GM21390 (cell line): Measurements from ENCODE around the gene CLDN6.

Source experiments
- ATAC-seq: cut with Tn5 transposase; IDR thresholded peaks from one replicate; pipeline ENCODE4 v1.9.1; 2021; ENCODE audit not compliant: unreplicated experiment

CLDN6 gene

DNA sequence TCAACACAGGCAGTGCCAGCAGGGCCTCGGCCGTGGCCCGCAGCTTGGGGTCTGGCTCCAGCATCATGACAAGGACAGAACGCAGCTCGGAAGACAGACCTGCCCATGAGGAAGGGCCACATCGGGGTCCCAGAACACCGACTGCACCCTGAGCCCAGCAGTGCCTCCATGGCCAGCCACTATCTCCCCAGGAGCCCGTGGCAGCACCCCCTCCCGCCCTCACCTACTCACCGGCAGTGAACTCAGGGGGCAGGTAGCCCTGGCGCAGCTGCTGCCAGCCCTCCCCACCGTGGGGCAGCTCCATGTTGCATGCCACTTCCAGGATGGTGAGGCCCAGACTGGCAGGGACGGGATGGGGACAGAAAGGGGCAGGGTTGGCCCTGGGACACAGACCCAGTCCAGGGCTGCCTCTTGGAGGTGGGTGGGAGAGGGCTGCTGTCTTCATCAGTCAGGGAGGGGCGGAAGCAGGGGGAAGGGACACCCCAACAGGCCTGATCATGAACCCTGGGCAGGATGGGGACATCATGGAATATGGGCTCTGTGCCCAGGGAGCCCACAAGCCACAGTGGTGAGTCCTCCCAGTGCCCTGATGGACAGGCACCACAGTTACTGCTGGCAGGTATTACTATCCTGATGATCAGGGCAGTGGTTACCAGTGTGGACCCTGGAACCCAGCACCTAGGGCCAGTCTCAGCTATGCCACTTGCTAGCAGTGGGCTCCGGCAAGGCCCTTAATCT is 43.5 kb downstream of the CLDN6 start:
- no peak for ATAC-seq

DNA sequence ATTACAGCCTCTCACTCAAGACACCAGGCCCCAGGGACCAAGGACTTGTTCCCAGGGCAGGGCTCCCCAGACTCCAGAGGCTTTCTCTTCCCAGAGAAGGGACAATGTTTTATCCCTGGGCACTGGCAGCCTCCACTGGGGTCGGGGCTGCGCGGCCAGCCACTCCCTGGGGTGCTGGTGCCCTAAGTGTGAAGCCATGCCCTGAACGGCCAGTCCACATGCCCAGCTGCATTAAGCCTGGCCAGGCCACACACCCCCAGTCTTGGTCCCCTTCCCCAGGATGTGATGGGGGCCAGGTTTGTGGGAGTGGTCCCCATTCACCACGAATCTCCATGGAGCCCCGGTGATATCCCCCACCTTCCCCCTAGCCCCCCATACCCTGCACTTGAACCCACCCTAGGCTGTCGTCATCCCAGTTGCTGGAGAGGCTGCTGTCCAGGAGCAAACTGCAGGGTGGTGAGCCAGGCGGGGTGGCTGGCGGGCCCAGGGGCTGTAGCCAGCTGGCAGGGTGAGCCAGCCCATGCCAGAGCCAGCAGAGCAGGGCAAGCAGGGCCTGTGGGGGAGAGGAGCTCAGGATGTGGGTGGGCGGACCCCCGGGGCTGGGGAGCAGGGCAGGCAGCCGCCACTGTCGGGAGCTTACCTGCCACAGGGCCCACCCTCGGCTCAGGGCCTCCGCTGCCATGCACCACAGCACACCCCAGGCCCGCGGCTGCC is 44.2 kb downstream of the CLDN6 start:
- ATAC-seq = no peak

DNA sequence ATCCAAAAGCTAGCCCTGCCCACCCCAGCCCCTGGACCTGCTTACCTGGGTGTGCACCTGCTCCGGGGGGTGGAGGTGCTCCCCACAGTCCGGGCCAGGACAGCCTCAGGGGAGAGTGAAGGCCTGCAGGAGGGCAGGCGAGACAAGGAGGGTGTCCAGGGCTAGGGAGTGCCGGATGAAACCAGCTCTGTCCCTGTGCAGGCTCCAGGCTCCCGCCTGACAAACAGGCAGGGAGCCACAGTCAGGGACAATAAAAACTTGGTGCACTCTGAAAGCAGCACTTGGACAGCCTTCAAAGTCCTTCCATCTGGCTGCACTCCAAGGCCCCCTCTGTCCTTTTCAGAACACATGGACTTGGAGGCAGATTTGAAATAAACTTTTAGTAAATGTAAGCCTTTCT is 44.9 kb downstream of the CLDN6 start:
- ATAC-seq = no peak

DNA sequence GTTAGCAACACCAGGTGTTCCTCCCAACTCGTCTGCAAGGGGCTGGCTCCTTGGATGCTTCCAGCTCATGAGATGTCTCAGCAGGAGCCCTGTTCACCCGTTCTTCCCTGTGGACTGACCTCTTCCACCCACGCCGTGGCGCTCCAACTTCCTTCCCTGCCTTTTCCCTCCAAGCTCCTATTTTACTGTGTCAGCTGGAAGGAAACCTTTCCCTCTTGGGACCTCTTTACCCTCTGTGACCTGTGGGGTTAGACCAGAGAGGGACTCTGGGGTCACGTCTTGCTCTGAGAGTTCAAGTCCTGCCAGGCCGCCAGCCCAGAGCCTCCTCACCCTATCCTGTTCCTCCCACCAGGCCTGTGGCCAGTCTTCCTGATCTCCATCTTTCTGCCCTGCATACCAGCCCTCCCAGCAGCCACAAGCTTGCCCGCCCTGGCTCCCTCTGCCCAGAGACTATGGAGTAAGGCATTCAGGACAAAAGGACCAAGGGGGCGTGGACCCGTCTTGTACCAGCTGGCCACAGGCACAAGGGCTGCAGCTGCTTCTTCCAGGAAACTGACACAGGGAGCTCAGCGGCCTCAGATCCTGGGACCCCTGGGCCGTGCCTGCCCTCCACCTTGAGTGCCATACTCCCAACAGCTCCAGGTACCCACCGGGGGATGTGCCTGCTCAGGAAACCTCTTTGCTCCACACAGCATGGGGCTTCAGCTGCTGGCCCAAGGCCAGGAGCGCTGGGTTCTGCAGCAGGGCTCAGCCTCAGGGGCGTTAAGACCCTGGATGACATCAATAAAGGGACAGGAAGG is 45.8 kb downstream of the CLDN6 start:
- no peak for ATAC-seq

DNA sequence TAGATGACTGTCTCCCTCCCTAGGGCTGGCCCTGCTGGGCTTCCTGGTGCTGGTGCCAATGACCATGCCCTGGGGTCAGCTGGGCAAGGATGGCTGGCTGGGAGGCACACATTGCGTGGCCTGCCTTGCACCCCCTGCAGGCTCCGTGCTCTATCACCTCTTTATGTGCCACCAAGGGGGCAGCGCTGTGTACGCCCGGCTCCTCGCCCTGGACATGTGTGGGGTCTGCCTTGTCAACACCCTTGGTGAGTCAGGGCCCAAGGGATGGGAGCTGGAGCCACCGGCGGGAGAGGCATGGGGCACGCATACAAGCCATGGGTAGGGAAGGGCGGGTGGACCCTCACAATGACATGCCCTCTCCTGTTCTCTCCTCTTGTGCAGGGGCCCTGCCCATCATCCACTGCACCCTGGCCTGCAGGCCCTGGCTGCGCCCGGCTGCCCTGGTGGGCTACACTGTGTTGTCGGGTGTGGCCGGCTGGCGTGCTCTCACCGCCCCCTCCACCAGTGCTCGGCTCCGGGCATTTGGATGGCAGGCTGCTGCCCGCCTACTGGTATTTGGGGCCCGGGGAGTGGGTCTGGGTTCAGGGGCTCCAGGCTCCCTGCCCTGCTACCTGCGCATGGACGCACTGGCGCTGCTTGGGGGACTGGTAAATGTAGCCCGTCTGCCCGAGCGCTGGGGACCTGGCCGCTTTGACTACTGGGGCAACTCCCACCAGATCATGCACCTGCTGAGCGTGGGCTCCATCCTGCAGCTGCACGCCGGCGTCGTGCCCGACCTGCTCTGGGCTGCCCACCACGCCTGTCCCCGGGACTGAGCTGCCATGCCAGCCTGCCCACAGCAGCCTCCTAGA is 46.6 kb downstream of the CLDN6 start:
- no peak for ATAC-seq

DNA sequence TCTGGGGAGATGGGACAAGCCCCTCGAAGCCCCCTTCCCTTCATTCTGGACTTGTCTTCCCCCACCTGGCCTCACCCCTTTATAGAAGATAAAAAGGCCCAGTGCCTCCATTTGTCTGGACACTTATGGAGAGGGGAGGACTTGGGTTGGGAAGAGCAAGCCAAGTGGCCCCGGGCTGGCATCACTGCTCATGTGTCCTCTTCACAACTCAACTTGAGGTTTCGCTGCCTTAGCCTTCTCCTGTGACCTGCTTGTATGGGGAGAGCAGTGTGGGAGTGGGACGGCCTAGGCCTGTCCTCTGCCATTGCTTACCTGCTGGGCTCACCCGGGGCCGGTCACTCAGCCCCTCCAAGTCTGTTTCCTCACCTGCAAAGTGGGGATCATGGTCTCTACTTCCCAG is 47.4 kb downstream of the CLDN6 start:
- no peak for ATAC-seq

DNA sequence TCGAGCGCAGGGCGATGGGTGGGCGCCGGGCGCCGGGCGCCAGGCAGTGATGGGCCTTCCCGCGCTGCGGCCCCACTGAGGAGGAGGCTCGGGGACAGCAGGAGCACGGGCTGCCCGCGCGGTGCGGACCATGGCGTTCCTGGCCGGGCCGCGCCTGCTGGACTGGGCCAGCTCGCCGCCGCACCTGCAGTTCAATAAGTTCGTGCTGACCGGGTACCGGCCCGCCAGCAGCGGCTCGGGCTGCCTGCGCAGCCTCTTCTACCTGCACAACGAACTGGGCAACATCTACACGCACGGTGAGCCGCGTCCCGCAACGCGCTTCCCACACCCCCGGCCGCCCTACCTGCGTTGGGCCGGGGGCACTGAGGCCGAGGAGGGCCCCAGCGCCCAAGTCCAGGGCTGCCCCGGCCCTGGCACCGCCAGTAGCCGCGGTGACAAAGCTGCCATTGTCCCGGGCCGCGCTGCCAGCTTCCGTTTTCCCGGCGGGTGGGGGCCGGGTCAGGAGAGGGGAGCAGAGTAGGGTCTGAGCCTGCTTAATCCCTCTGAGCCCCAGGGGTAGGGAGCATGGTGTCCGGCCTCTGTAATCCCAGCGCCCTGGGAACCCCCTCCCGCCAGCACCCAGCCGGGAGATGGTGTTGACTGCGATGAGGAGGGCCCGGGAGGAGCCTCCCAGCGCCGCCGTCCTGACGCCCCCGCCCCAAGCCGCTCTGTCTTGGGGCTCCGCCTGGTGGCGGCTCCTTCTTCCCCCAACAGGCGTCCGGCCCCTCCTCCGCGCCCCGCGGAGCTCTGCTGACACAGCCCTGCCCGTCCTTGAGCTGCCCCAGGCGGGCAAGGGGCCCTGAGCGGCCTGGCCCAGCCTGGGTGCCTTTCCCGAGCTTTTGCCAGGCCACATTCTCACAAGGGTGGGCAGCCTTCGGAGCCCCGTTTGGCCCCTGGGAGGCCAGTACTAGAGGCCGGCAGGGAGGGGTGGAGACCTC is 48.1 kb downstream of the CLDN6 start:
- ATAC-seq = peak; percentile 31

DNA sequence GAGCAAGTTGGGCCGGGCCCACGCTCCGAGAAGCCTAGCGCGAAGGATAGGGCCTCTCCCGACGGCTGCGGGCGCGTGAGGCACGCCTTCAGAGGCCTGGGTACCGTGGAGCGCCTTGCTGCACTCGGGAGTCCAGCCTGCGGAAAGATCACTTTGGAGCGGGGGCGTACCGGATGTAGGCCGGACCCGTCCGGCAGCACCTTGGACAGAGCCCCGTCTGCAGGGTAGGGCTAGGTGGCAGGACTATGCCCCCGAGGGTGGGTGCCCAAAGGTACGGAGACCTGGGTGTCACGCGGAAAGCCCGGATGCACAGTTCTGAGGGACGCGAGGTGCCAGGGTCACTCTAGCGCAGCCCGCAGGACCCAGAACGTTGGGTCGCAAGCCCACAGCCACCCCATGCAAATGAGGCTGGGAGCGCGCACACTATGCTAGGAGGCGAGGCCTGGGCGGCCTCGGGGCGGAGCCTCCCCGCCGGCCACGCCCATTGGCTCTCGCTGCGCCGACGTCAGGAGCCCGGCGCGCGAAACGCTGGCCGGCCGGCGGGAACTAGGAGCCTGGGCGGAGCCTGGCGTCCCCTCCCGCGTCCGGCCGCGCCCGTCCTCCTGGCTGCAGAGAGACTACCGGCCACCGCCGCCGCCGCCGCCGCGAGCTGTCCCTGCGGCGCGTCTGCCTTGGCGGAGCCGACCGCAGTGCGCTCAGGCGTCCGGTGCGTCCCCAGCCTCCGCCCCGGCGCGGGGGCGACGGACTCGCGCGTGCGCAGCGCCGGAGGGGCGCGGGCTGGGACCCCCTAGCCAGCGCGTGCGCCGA is 49.0 kb downstream of the CLDN6 start, which contains the start of gene PAQR4:
Gene PAQR4, plus strand, starts transcription at position 611 of the 807 bp plus-strand sequence. CDS start 327 bp downstream, outside the sequence.
- peak; percentile 68 for ATAC-seq

DNA sequence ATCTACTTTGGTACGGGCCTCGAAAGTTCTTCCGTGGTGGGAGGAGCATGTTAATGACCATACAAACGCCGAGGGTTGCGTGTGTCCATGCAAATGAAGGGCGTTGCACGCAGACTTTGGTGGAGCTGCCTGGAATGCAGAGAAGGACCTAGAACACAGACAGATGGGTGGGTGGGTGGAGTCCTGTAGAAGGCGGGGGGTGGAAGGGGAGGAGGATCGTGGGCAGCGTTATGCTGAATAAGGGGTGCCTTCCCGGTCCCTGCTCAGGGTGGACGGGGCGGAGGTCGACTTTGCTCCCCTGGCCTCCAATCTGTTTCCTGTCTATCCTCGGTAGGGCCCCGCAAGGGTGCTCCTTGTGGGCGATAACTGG is 49.6 kb downstream of the CLDN6 start:
- ATAC-seq = no peak

DNA sequence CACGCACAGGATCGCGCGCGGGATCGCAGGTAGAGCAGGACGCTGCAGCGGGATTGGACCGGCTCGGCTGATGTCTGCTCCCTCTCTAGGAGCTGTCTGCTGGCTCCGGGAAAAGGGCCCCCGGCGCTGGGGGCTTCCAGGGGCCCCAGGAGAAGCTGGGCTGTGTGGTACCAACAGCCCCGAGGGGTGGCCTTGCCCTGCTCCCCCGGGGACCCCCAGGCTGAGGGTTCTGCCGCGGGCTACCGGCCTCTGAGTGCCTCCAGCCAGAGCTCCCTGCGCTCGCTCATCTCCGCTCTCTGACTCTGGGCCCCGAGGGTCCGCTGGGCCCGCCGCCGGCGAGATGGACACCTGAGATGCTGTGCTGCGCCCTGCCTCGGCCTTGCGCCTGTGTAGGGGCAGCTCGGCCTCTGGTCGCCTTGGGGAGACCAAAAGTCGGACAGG is 50.2 kb downstream of the CLDN6 start:
- ATAC-seq = no peak

DNA sequence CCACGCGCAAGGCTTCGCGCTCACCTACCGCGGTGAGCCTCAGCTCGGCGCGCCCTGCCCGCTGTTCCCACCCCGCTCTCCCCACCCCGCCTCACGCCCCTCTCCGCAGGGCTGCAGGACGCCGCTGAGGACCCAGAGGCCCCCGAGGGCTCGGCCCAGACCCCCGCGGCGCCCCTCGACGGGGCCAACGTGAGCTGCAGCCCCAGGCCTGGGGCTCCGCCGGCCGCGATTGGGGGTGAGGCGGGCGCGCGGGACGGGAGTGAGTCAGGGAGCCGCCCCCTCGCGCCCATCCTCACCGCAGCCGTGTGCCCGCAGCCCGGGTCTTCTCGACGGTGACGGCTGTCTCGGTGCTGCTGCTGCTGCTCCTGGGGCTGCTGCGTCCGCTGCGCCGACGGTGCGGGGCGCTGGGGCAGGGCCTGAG is 50.8 kb downstream of the CLDN6 start:
- ATAC-seq = no peak

DNA sequence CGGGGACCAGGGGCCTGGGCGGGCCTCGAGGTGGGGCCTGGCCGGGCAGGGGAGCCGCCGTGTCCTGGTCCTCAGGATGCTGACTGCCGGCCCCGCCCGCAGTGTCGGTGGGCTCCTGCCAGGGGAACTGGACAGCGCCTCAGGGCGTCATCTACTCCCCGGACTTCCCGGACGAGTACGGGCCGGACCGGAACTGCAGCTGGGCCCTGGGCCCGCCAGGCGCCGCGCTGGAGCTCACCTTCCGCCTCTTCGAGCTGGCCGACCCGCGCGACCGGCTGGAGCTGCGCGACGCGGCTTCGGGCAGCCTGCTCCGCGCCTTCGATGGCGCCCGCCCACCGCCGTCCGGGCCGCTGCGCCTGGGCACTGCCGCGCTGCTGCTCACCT is 51.2 kb downstream of the CLDN6 start:
- ATAC-seq = no peak

DNA sequence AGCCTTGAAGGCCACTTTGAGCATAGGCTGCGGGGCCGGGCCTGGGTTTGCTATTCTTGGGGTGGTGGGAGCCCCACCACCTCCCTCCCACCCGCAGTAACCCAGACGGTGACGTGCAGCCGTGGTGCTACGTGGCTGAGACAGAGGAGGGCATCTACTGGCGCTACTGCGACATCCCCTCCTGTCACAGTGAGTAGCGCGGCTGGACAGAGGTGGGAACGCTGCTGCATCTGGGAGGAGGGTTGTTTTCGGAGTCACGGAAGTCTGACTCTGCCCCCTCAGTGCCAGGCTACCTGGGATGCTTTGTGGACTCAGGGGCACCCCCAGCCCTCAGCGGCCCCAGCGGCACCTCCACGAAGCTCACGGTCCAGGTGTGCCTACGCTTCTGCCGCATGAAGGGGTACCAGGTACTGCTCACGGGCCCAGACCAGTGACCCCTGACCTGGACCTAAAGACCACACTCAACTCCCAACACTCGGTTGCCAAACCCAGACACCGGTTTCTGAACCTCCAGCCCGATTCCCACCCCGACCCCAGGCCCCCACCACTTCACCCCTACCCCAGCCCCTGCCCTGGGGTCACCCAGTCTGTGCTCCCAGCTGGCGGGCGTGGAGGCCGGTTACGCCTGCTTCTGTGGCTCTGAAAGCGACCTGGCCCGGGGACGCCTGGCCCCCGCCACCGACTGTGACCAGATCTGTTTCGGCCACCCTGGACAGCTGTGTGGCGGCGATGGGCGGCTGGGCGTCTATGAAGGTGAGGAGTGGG is 51.8 kb downstream of the CLDN6 start:
- ATAC-seq = no peak
